ENCODE data around the gene TLCD4.
"Not testable (repeated sequence)": the region's sequence is repeated elsewhere in the genome, so short reads cannot be mapped to it uniquely, and the experiment has no call there.

The TLCD4 gene

DNA sequence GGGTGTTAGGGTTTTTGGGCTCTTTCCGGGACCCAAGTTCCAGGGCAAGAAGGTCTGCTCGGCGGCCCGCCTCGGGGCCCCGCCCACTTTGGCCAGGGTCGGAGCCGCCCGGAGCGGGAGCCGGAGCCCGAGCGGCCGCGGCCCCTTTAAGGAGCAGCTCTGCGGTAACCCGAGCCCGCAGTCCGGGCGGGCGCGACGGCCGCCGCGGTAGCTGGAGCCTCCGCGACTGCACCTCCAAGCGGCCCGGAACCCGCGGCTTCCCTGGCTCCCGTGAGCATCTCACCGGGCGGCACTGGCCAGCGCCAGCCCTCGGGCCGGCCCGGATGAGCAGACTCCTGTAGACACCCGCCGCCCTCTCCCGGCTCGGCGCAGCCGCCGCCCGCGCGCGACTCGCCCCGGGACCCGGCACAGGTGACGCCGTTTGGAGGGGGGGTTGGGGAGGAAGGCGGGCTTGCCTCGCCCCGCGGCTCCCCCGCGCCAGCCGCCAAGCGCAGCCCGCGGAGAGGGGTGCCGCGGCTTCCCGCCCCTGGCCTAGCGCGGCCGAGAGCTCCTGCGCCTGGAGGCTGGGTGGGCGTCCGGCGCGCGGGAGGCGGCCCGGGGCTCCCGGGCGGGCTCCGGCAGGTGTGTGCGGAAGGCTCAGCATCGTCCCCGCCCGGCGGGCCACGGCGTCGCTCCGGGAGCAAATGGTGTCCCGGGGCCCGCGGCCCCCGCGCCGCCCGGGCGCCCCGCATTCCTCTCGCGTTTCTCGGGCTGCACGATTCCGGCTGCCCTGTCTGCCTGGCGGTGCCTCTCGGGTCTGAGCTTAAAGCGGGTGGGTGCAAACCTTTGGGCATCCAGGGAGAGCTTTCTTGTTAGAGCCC lies at the start of gene TLCD4:
TLCD4 (plus strand) TSS at position 149 of the 860 bp plus-strand sequence. CDS start 26,547 bp downstream, outside the sequence.
- DNase-seq (ENCODE audit: low read depth in 2 of 2) = no peak

GRCh38 chr1:95067568-95067967 lies 49.6 kb upstream of the TLCD4 start:
- no peak for DNase-seq (ENCODE audit: low read depth in 2 of 2)

DNA sequence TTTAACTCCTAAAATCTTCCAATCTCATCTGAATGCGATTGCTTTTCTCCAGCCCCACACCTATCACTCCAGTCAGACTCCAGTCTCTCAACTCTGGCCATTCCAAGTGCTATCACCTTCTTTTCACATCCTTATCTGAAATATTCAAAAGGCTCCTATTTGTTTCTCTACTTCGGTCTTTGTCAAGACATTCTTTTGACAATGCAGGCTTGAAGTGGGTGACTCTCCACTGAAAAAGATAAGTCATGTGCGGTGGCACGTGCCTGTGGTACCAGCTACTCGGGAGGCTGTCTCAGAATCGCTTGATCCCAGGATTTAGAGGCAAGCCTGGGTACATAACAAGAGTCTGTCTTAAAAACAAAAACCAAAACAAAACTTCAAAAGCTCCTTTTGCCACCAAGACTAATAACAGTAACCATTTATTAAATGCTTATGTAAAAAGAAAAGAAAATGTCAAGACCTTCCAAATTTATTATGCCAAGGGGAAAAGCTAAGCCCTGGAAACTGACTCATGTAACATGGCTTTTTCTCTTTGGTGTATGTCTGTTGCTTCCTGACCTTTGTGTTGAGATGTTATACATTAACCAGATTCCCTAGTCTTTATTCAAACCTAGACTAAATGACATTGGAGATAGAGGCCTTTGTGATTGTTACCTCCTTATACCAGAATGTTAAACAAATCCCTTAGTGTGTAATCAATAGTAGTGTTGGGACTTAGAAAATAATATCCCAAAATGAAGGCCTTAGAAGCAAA lies 48.0 kb upstream of the TLCD4 start:
- DNase-seq (ENCODE audit: low read depth in 2 of 2) = no peak

DNA sequence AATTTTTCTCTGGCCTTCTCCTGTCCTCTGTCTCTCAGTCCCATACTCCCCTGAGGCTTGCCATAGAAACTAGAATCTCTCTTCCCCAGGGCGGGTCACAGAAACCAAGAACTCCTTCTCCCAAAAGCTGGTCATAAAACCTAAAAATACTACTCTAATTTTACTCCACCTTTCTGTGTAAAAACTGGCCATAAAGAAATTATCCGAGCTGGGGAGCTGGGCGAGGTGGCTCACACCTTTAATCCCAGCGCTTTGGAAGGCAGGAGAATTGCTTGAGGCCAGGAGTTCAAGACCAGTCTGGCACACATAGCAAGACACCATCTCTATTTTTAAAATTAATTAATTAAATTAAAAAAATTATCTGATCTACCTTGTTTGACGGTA lies 47.5 kb upstream of the TLCD4 start:
- no peak for DNase-seq (ENCODE audit: low read depth in 2 of 2)

- DNase-seq (ENCODE audit: low read depth in 2 of 2) = no peak
Measured at GRCh38 chr1:95071539-95071938, 45.6 kb upstream of the TLCD4 start.

DNA sequence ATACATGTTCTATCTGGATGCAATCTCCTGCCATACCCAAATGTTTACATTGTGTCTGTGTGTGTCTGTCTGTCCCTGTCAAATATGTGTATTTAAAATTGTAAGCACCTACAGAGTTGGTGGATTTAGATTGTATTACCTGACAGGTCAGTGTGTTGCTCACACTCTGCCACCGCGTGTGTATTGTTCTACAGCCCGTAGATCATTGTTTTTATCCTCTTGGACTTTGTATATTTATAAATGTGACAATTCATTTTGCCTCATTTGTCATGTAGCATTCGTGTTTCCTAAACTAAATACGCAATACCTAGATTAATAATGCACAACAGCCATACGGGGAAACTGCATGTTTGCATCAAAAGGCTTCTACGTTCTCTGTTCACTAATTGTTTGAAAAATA lies 45.0 kb upstream of the TLCD4 start:
- no peak for DNase-seq (ENCODE audit: low read depth in 2 of 2)

GRCh38 chr1:95072532-95073419 lies 44.4 kb upstream of the TLCD4 start, which contains the start of gene ALG14:
TSS of gene ALG14 (minus strand) at chr1:95072951. CDS start at chr1:95072898, 53 bp downstream.
- DNase-seq (ENCODE audit: low read depth in 2 of 2) = peak; percentile 83 to 88

DNA sequence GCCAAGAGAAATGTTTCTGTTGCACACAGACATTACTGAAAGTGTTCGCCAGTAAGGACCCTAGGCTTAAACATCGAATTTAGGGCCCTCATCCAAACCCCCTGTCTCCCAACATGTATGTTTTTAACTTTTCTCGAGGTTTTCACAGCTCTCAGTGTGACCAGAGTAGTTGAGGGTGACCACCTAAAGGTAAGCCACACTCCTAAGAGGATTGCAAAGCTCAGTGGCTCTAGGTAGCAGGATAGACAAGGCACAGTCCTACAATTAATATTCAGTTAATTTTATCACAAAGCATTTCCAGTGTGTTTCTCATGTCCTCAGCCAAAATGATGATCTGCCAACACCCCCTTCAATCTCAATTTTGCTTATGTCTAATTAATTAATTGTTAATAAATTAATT lies 43.7 kb upstream of the TLCD4 start:
- no peak for DNase-seq (ENCODE audit: low read depth in 2 of 2)

DNA sequence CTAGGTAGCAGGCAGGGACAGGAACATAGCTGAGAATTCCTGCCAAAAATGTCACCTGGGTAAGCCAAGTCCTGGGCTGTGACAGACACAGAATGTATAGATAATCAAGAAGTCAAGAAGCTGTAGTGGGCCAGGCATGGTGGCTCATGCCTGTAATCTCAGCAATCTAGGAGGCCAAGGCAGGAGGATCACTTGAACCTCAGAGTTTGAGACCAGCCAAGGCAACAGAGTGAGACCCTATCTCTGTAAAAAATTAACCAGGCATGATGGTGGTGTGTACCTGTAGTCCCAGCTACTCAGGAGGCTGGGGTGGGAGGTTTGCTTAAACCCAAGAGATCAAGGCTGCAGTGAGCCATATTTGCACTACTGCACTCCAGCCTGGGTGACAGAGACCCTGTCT lies 41.1 kb upstream of the TLCD4 start:
- no peak for DNase-seq (ENCODE audit: low read depth in 2 of 2)

DNA sequence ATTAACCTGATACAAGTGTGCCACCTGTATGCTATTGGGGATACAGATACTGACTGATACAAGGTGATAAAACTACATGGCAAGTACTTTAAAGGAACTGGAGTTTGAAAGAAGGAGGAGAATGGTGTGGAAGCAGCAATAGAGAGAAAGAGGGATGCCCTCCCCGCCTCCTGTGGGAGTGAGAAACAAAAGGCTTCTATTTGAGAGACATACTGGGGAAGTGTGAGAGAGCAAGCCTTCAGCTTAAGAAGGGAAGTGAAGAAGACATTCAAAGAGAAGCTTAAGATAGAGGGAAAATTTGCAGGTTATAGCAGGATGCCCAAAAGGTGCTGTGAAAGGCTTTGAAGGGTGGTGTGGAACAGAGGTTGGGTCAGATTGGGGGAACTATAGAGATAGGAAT lies 36.7 kb upstream of the TLCD4 start:
- no peak for DNase-seq (ENCODE audit: low read depth in 2 of 2)

DNA sequence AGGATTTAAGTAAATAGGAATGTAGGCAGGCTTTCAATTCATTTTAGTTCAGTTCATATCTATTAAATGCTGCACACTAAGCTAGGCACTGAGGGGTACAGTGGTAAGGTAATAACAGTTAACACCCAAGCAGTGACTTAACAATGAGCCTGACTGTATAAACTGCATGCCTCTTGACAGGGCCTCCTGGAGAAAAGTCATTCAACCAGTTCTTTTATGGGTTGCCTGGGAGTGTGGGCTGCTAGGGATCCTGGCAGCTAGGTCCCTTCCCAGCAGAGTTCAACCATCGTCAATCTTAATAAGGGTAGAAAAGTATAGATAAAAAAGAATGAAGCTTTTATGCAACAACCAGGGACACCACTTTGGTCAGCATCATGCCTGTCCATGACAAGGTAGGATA lies 36.3 kb upstream of the TLCD4 start:
- DNase-seq (ENCODE audit: low read depth in 2 of 2) = no peak

DNA sequence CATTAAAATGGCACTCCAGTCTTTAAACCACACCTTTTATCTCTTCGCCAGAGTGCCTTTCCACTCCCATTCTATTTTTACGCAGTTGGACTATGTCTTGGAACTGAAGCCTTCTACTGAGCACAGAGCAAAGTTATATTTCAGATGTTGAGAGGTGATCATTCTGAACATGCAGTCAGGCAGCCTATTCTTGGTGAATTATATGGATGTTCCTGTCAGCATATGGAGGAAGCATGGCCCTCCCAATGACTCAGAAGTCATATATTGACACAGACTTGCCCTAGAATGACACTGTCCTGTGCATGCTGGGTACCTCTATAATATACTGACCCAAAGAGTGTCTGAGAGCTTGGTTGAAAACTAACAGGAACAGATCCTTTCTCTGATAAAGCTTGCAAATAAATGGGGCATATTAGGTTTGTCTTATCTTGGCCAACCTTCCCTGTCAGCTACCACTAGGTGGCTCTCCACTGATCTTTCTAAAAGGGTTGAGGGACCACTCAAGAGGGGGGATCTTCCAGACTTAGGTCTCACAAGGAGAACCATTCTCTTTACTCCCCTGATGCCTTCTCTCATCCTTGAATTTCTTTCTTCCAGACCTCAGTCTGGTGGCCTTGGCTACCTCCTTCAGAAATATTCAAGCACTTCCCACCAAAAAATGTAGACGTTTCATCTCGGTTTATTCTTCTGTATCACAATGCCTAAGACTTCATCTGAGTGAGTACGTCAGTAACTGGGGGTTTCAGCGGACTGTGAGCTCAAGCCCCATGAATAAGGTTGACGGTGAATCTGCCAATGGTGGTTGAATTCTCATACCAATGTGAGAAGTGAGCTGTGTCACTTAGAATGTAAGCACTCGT lies 32.6 kb upstream of the TLCD4 start:
- DNase-seq (ENCODE audit: low read depth in 2 of 2) = no peak

DNA sequence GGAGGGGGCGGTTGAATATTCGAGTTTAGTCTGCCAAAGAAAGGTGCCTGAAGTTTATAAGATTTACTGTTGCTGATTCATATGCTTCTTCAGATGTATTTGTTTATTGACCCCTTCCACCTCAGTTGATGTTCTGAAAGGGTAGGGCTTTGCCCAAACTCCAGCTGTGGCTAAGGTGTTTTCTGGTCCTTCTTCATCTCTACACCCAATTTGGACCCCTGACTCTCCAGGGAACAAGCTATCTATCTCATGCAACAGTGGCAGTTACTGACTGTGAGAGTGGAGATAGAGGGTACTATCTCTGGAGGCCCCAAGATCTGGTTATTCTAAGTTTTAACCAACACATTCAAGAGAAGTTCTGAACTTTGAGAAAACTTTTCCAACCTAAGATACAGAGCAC lies 31.8 kb upstream of the TLCD4 start:
- no peak for DNase-seq (ENCODE audit: low read depth in 2 of 2)

GRCh38 chr1:95086949-95087533 lies 30.1 kb upstream of the TLCD4 start:
- DNase-seq (ENCODE audit: low read depth in 2 of 2) = no peak

- DNase-seq (ENCODE audit: low read depth in 2 of 2) = no peak
Measured at GRCh38 chr1:95088303-95088702, 28.9 kb upstream of the TLCD4 start.

DNA sequence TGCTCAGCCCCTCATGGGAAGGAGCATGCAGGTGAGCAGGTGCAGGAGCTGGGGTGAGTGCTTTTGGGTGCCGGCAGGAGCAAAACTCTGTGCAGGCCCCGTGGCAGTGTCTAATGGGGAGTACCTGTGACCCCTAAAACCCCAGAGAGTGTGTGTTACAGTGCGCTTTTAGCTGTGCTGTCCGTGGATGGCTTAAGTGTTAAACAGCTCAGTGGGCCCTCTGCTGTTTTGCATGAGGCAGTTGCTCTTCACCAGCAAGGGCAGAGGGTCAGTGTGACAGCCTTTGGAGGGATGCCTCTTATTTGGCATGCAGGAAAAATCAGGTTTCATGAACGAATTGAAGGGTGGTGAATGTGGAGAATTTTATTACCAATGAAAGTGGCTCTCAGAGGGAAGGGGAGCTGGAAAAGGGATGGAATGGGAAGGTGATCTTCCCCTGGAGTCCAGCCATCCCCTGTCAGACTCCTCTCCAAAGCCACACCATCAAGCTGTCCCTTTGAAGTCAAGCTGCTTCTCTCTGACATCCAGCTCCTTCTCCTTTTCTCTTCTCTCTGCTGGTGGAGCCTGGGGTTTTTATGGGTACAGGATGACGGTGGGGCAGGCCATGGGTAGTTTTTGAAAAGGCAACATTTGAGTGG lies 27.4 kb upstream of the TLCD4 start:
- DNase-seq (ENCODE audit: low read depth in 2 of 2) = no peak

DNA sequence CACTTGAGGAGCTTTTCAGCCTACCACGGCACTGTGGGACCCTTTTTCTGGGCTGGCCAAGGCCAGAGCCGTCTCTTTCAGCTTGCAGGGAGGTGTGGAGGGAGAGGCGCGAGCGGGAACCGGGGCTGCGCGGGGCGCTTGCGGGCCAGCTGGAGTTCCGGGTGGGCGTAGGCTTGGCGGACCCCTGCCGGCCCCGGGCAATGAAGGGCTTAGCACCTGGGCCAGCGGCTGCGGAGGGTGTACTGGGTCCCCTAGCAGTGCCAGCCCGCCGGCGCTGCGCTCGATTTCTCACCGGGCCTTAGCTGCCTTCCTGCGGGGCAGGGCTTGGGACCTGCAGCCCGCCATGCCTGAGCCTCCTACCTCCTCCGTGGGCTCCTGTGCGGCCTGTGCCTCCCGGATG lies 25.9 kb upstream of the TLCD4 start:
- not testable (repeated sequence) for DNase-seq (ENCODE audit: low read depth in 2 of 2)

DNA sequence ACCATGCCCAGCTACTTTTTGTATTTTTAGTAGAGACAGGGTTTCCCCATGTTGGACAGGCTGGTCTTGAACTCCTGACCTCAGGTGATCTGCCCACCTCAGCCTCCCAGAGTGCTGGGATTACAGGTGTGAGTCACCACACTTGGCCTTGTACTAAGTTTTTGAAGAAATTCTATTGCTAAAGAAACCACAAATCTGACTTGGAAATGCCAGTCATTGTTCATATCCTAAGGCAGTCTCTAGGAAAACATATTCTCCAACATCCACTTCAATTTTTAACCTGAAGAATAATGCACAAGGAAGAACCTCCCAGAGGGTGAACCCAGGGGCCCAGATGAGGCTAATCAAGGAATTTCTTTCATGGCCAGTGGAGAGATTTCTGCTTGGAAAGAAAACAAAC lies 24.3 kb upstream of the TLCD4 start:
- not testable (repeated sequence) for DNase-seq (ENCODE audit: low read depth in 2 of 2)

- no peak for DNase-seq (ENCODE audit: low read depth in 2 of 2)
Measured at GRCh38 chr1:95093296-95093695, 23.9 kb upstream of the TLCD4 start.

DNA sequence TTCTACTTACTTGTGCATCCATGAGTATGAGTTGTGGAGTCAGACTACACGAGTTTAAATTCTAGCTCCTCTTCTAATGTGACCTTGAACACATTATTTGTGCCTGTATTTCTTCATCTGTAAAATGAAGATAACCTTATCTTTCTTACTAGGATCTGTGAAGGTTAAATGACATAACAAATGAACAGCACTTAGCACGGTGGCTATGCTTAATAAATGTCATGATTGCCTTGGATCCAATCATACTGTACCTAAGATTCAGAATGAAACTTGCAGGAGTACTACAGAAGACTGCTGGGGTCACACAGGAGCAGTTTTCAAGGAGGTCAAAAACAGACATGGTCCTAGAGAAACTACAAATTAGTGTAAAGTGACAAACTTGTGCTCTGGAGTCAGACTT lies 22.2 kb upstream of the TLCD4 start:
- DNase-seq (ENCODE audit: low read depth in 2 of 2) = no peak

All from stimulated activated CD8-positive, alpha-beta memory T cell treated with anti-CD3 and anti-CD28 coated beads, Interleukin-7, amount 100 ng/mL, for 1 hour (primary cell).